ENCODE data around the gene CDIP1.

Gene CDIP1

GRCh38 chr16:4537376-4538343 lies 913 bp downstream of the CDIP1 start:
- DNase-seq: no peak

- DNase-seq: no peak
Observed at GRCh38 chr16:4536391-4537106, 2.0 kb downstream of the CDIP1 start.

- peak; percentile 51 for DNase-seq
Observed at GRCh38 chr16:4535627-4536108, 2.9 kb downstream of the CDIP1 start.

- DNase-seq: no peak
Observed at GRCh38 chr16:4534151-4534790, 4.3 kb downstream of the CDIP1 start.

- DNase-seq: no peak
Observed at GRCh38 chr16:4533490-4533889, 5.1 kb downstream of the CDIP1 start.

- no peak for DNase-seq
Observed at GRCh38 chr16:4532238-4532637, 6.3 kb downstream of the CDIP1 start.

- DNase-seq: no peak
Observed at GRCh38 chr16:4531811-4532210, 6.8 kb downstream of the CDIP1 start.

- peak; percentile 43 for DNase-seq
Observed at GRCh38 chr16:4529085-4530060, 9.2 kb downstream of the CDIP1 start.

- DNase-seq: no peak
Observed at GRCh38 chr16:4525634-4526277, 12.8 kb downstream of the CDIP1 start.

GRCh38 chr16:4525069-4525468 lies 13.5 kb downstream of the CDIP1 start:
- DNase-seq: no peak

GRCh38 chr16:4524571-4524970 lies 14.0 kb downstream of the CDIP1 start:
- no peak for DNase-seq

GRCh38 chr16:4523686-4524085 lies 14.9 kb downstream of the CDIP1 start:
- no peak for DNase-seq

- DNase-seq: no peak
Observed at GRCh38 chr16:4522051-4522581, 16.5 kb downstream of the CDIP1 start.

GRCh38 chr16:4520913-4521312 lies 17.7 kb downstream of the CDIP1 start:
- DNase-seq: no peak

GRCh38 chr16:4519274-4520058 lies 19.1 kb downstream of the CDIP1 start:
- no peak for DNase-seq

- DNase-seq: no peak
Observed at GRCh38 chr16:4517812-4518680, 20.5 kb downstream of the CDIP1 start.

GRCh38 chr16:4515611-4516233 lies 22.9 kb downstream of the CDIP1 start:
- DNase-seq: no peak

GRCh38 chr16:4514606-4515005 lies 24.0 kb downstream of the CDIP1 start:
- no peak for DNase-seq

GRCh38 chr16:4513881-4514280 lies 24.7 kb downstream of the CDIP1 start:
- DNase-seq: no peak
